Chondrocyte (in vitro differentiated cells): ENCODE data around the gene UPF1. TPM values are rescaled to one million over a fixed set of nuclear protein-coding genes. Genes with fewer than 3 reads are reported as not detected.

Experiments used
- DNase-seq: peaks from one replicate; pipeline ENCODE4 v3.0.0; 2021; ENCODE audit warnings: mixed read lengths, low spot score
- H3K27ac Mint-ChIP-seq: one replicate; pipeline ENCODE4 v1.8.0; 2021; ENCODE audit warnings: mild to moderate bottlenecking, moderate library complexity, mixed read lengths; ENCODE audit not compliant: unreplicated experiment
- H3K27me3 Mint-ChIP-seq: 2 replicates; pipeline ENCODE4 v1.8.0; 2021; ENCODE audit warnings: low read depth, mixed read lengths
- H3K36me3 Mint-ChIP-seq: 2 replicates; pipeline ENCODE4 v1.8.0; 2021; ENCODE audit warnings: low read depth, mixed read lengths
- H3K4me1 Mint-ChIP-seq: 2 replicates; pipeline ENCODE4 v1.8.0; 2021; ENCODE audit warnings: low read depth, mild to moderate bottlenecking, mixed read lengths
- H3K4me3 Mint-ChIP-seq: one replicate; pipeline ENCODE4 v1.8.0; 2021; ENCODE audit warnings: mild to moderate bottlenecking, moderate library complexity, mixed read lengths; ENCODE audit not compliant: unreplicated experiment
- H3K9me3 Mint-ChIP-seq: 2 replicates; pipeline ENCODE4 v1.8.0; 2021; ENCODE audit warnings: low read depth, mixed read lengths
- CTCF ChIP-seq: fragments of 200-600 bp; sonication (generic); IDR thresholded peaks from 2 replicates; pipeline ENCODE4 v1.5.0; 2021; ENCODE audit warnings: antibody characterized with exemption, mild to moderate bottlenecking, moderate library complexity
- total RNA-seq: library from RNA; stranded (reverse); gene quantifications from 3 replicates; pipeline ENCODE4 v1.2.1, GENCODE V29; 2021

Gene UPF1
- total RNA-seq, 1 donor from 2014 or later: 40.4 TPM

- H3K36me3 Mint-ChIP-seq: peaks cover 15% of the 10 kb centered on the region
- H3K27ac Mint-ChIP-seq: no peak overlapping the region
- TF ChIP-seq CTCF: no peak
- no peak for DNase-seq
- H3K4me1 Mint-ChIP-seq: no peaks in the 10 kb centered on the region
- H3K9me3 Mint-ChIP-seq: no peaks in the 10 kb centered on the region
- no peaks in the 10 kb centered on the region for H3K27me3 Mint-ChIP-seq
- H3K4me3 Mint-ChIP-seq: no peak overlapping the region
Measured at GRCh38 chr19:18905058-18905456, 73.3 kb downstream of the UPF1 start.

GRCh38 chr19:18905513-18906236 lies 73.9 kb downstream of the UPF1 start:
- Mint-ChIP-seq H3K4me1 (no peaks in the 10 kb centered on the region), H3K4me3 (no peak overlapping the region), H3K27ac (no peak overlapping the region), H3K9me3 (no peaks in the 10 kb centered on the region), H3K36me3 (peaks cover 14% of the 10 kb centered on the region), H3K27me3 (no peaks in the 10 kb centered on the region)
- no peak for TF ChIP-seq CTCF
- no peak for DNase-seq

GRCh38 chr19:18906605-18907519 lies 75.1 kb downstream of the UPF1 start:
- Mint-ChIP-seq H3K4me3 (no peak overlapping the region), H3K4me1 (no peaks in the 10 kb centered on the region), H3K27me3 (no peaks in the 10 kb centered on the region), H3K9me3 (no peaks in the 10 kb centered on the region), H3K27ac (no peak overlapping the region), H3K36me3 (peaks cover 13% of the 10 kb centered on the region)
- DNase-seq: no peak
- TF ChIP-seq CTCF: no peak

- Mint-ChIP-seq H3K36me3 (peaks cover 20% of the 10 kb centered on the region), H3K27me3 (no peaks in the 10 kb centered on the region), H3K4me1 (no peaks in the 10 kb centered on the region), H3K4me3 (no peak overlapping the region), H3K27ac (no peak overlapping the region), H3K9me3 (no peaks in the 10 kb centered on the region)
- no peak for TF ChIP-seq CTCF
- DNase-seq: no peak
Measured at GRCh38 chr19:18908917-18909619, 77.3 kb downstream of the UPF1 start.

- Mint-ChIP-seq H3K4me1 (no peaks in the 10 kb centered on the region), H3K36me3 (peaks cover 19% of the 10 kb centered on the region), H3K27me3 (no peaks in the 10 kb centered on the region), H3K9me3 (no peaks in the 10 kb centered on the region), H3K27ac (no peak overlapping the region), H3K4me3 (no peak overlapping the region)
- DNase-seq: no peak
- no peak for TF ChIP-seq CTCF
Measured at GRCh38 chr19:18910010-18910409, 78.3 kb downstream of the UPF1 start.
